Measurements from ENCODE around the gene DAB1.

DNA sequence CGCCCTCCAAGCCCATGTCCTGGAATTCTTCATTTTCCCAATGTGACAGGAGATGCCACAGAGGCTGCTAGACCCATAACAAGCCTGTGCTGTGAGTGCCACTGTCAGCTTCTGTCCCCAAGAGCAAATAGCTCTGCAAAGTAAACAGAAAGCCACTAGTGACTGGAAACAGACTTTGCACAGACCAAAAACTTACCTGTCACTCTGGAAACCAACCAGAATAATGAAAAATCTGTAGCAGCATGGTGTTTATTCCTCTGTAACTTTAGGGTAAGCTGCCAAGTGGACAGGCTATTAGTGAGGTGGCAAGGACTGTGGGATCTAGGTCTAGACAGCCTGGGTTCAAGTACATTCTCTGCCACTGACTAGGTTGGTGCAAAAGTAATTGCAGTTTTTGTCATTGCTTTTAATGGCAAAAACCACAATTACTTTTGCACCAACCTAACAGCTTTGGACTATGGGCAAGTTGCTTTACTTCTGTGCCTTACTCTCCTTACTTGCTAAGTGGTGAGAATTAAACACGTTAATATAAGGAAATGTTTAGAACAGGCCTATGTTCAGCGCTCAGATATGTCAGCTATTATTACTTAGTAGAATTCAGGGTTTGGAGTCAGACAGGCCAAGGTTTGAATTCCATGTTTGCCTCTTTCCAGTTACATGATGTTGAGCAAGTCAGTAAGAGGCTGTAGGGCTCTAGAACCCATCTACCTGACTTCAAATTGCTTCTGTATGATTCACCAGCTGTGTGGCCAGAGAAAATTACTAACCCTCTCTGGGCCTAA lies 457.8 kb downstream of the DAB1 start, which contains the start of gene C8B:
- TF ChIP-seq, protein P1, sequence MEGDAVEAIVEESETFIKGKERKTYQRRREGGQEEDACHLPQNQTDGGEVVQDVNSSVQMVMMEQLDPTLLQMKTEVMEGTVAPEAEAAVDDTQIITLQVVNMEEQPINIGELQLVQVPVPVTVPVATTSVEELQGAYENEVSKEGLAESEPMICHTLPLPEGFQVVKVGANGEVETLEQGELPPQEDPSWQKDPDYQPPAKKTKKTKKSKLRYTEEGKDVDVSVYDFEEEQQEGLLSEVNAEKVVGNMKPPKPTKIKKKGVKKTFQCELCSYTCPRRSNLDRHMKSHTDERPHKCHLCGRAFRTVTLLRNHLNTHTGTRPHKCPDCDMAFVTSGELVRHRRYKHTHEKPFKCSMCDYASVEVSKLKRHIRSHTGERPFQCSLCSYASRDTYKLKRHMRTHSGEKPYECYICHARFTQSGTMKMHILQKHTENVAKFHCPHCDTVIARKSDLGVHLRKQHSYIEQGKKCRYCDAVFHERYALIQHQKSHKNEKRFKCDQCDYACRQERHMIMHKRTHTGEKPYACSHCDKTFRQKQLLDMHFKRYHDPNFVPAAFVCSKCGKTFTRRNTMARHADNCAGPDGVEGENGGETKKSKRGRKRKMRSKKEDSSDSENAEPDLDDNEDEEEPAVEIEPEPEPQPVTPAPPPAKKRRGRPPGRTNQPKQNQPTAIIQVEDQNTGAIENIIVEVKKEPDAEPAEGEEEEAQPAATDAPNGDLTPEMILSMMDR (IDR thresholded peaks at IDR 0.05), result no peak
- no peak for TF ChIP-seq POLR2A (IDR thresholded peaks at IDR 0.05)
